Astrocyte of the spinal cord (primary cell): ENCODE data around the gene DNAH8.
"Not testable (repeated sequence)": the region's sequence is repeated elsewhere in the genome, so short reads cannot be mapped to it uniquely, and the experiment has no call there.

Source experiments
- DNase-seq: peaks from one replicate; pipeline ENCODE4 v3.0.0; 2011; ENCODE audit warnings: low read depth, low spot score
- H3K4me3 ChIP-seq: 2 replicates; pipeline ENCODE4 v1.5.1; 2011; ENCODE audit warnings: low read depth, mild to moderate bottlenecking, low read length, moderate library complexity
- CTCF ChIP-seq: IDR thresholded peaks from 2 replicates; pipeline ENCODE4 v1.5.1; 2012; ENCODE audit warnings: low read depth, mild to moderate bottlenecking, low read length, inconsistent platforms
- in situ Hi-C: cut with HindIII; loops from 2 replicates; pipeline ENCODE4 v1.10.0; 2017; ENCODE audit warnings: low sequenced_read_pairs

Gene DNAH8

GRCh38 chr6:38789256-38789655 is 74.1 kb downstream of the DNAH8 start:
- DNase-seq = no peak
- in situ Hi-C loops = no loop called here
- H3K4me3 ChIP-seq = no peak overlapping the region
- TF ChIP-seq CTCF = no peak

- TF ChIP-seq CTCF = no peak
- DNase-seq = no peak
- in situ Hi-C loops = no loop called here
- H3K4me3 ChIP-seq = no peak overlapping the region
These were observed 77.2 kb downstream of the DNAH8 start for GRCh38 chr6:38792356-38792755.

GRCh38 chr6:38794682-38795081 is 79.6 kb downstream of the DNAH8 start:
- H3K4me3 ChIP-seq = no peak overlapping the region
- in situ Hi-C loops = no loop called here
- TF ChIP-seq CTCF = no peak
- DNase-seq = no peak

GRCh38 chr6:38796006-38796405 is 80.9 kb downstream of the DNAH8 start:
- in situ Hi-C loops = no loop called here

GRCh38 chr6:38796437-38796836 is 81.3 kb downstream of the DNAH8 start:
- H3K4me3 ChIP-seq, DNase-seq, in situ Hi-C loops: not testable (repeated sequence)

More at GRCh38 chr6:38796006-38796405, 80.9 kb downstream of the DNAH8 start:
- DNase-seq = no peak
- H3K4me3 ChIP-seq = no peak overlapping the region
- no peak for TF ChIP-seq CTCF

GRCh38 chr6:38796850-38797249 is 81.7 kb downstream of the DNAH8 start:
- no peak for DNase-seq
- H3K4me3 ChIP-seq = no peak overlapping the region
- in situ Hi-C loops = no loop called here
- TF ChIP-seq CTCF = no peak

GRCh38 chr6:38797391-38797790 is 82.3 kb downstream of the DNAH8 start:
- no peak for DNase-seq
- H3K4me3 ChIP-seq = no peak overlapping the region
- no peak for TF ChIP-seq CTCF
- in situ Hi-C loops = no loop called here
